ENCODE data around the gene RAB33A.

GRCh38 chrX:130190801-130191200 is 19.0 kb downstream of the RAB33A start:
- TF ChIP-seq CTCF (IDR thresholded peaks at IDR 0.05): no peak
- no peak for TF ChIP-seq POLR2A (IDR thresholded peaks at IDR 0.05)

All from lower leg skin (tissue), 3 donors.